Measurements from ENCODE around the gene RASL10B.
"Not testable (repeated sequence)": the region's sequence is repeated elsewhere in the genome, so short reads cannot be mapped to it uniquely, and the experiment has no call there.

The RASL10B gene

GRCh38 chr17:35731239-35731916, at the start of gene RASL10B:
Gene RASL10B (plus strand): TSS chr17:35731639. CDS start chr17:35735185, 3,546 bp downstream.
- no peak for DNase-seq (ENCODE audit: low read depth in 2 of 3, low spot score in 2 of 3)

GRCh38 chr17:35683591-35683990, 47.8 kb upstream of the RASL10B start:
- no peak for DNase-seq (ENCODE audit: low read depth in 2 of 3, low spot score in 2 of 3)

GRCh38 chr17:35684055-35684802, 47.2 kb upstream of the RASL10B start:
- DNase-seq (ENCODE audit: low read depth in 2 of 3, low spot score in 2 of 3): no peak

- no peak for DNase-seq (ENCODE audit: low read depth in 2 of 3, low spot score in 2 of 3)
Observed at GRCh38 chr17:35692512-35693210, 38.8 kb upstream of the RASL10B start.

- DNase-seq (ENCODE audit: low read depth in 2 of 3, low spot score in 2 of 3): no peak
Observed at GRCh38 chr17:35693662-35694061, 37.8 kb upstream of the RASL10B start.

GRCh38 chr17:35694906-35695305, 36.5 kb upstream of the RASL10B start:
- DNase-seq (ENCODE audit: low read depth in 2 of 3, low spot score in 2 of 3): no peak

- DNase-seq (ENCODE audit: low read depth in 2 of 3, low spot score in 2 of 3): no peak
Observed at GRCh38 chr17:35695613-35696012, 35.8 kb upstream of the RASL10B start.

- DNase-seq (ENCODE audit: low read depth in 2 of 3, low spot score in 2 of 3): no peak
Observed at GRCh38 chr17:35698800-35699199, 32.6 kb upstream of the RASL10B start.

GRCh38 chr17:35700150-35700549, 31.3 kb upstream of the RASL10B start:
- no peak for DNase-seq (ENCODE audit: low read depth in 2 of 3, low spot score in 2 of 3)

- DNase-seq (ENCODE audit: low read depth in 2 of 3, low spot score in 2 of 3): no peak
Observed at GRCh38 chr17:35701491-35701890, 29.9 kb upstream of the RASL10B start.

- DNase-seq (ENCODE audit: low read depth in 2 of 3, low spot score in 2 of 3): not testable (repeated sequence)
Observed at GRCh38 chr17:35703308-35703707, 28.1 kb upstream of the RASL10B start.

- no peak for DNase-seq (ENCODE audit: low read depth in 2 of 3, low spot score in 2 of 3)
Observed at GRCh38 chr17:35705230-35705629, 26.2 kb upstream of the RASL10B start.

GRCh38 chr17:35705705-35706104, 25.7 kb upstream of the RASL10B start:
- no peak for DNase-seq (ENCODE audit: low read depth in 2 of 3, low spot score in 2 of 3)

GRCh38 chr17:35708149-35708548, 23.3 kb upstream of the RASL10B start:
- no peak for DNase-seq (ENCODE audit: low read depth in 2 of 3, low spot score in 2 of 3)

GRCh38 chr17:35708951-35709350, 22.5 kb upstream of the RASL10B start:
- no peak for DNase-seq (ENCODE audit: low read depth in 2 of 3, low spot score in 2 of 3)

GRCh38 chr17:35709874-35710273, 21.6 kb upstream of the RASL10B start:
- no peak for DNase-seq (ENCODE audit: low read depth in 2 of 3, low spot score in 2 of 3)

- DNase-seq (ENCODE audit: low read depth in 2 of 3, low spot score in 2 of 3): no peak
Observed at GRCh38 chr17:35710950-35711349, 20.5 kb upstream of the RASL10B start.

GRCh38 chr17:35713069-35713728, 18.2 kb upstream of the RASL10B start:
- DNase-seq (ENCODE audit: low read depth in 2 of 3, low spot score in 2 of 3): no peak

GRCh38 chr17:35714988-35715387, 16.5 kb upstream of the RASL10B start:
- no peak for DNase-seq (ENCODE audit: low read depth in 2 of 3, low spot score in 2 of 3)

GRCh38 chr17:35715416-35715815, 16.0 kb upstream of the RASL10B start:
- DNase-seq (ENCODE audit: low read depth in 2 of 3, low spot score in 2 of 3): no peak

GRCh38 chr17:35716173-35716572, 15.3 kb upstream of the RASL10B start:
- DNase-seq (ENCODE audit: low read depth in 2 of 3, low spot score in 2 of 3): no peak

Measured in activated CD8-positive, alpha-beta memory T cell treated with anti-CD3 and anti-CD28 coated beads for 48 hours (primary cell).